K562 (cell line): ENCODE data around the gene RNH1. TPM values are rescaled to one million over a fixed set of nuclear protein-coding genes. Genes with fewer than 3 reads are reported as not detected.

Experiments used
- ATAC-seq: fragments of 200-7000 bp; cut with Tn5 transposase; 3 replicates; pipeline ENCODE4 v1.9.1; 2020; ENCODE audit warnings: moderate library complexity
- BruUV-seq: library from RNA; stranded (reverse); fragments of 400-500 nt; replicated peaks from 2 replicates; lab custom pipeline; 2021; lab: Mats Ljungman, UMichigan
- CTCF ChIA-PET: fragments of 300-600 bp; formaldehyde crosslinking; extraction: SDS; loops from one replicate; lab custom pipeline; 2021; ENCODE audit warnings: low intra/inter-chr PET ratio; lab: Yijun Ruan, JAX
- POLR2A ChIA-PET: fragments of 300-600, 350-650 bp; sonication (Branson Sonifier 250); formaldehyde crosslinking; extraction: SDS; loops from one replicate; lab custom pipeline; 2021; ENCODE audit warnings: antibody characterized with exemption, inconsistent platforms; lab: Yijun Ruan, JAX
- DNase-seq, 4 experiments: peaks; one replicate each; pipeline versions ENCODE4 v3.0.0 to v3.0.0-alpha.2; 2011 to 2018; ENCODE audit warnings: low spot score in 3 of 4, mixed read lengths in 3 of 4; ENCODE audit errors: extremely low read depth in 1 of 4
- FAIRE-seq: peaks from 2 replicates; lab custom pipeline; 2011; peaks lifted over from hg19 to GRCh38; lab: Jason Lieb, UNC
- H2AFZ ChIP-seq: 2 replicates; pipeline ENCODE4 v1.6.0; 2011; ENCODE audit warnings: low read depth, low read length, control low read depth, inconsistent platforms
- H3K27ac ChIP-seq: fragments of 200-600 bp; 3 replicates; pipeline ENCODE4 v1.8.0; 2011; ENCODE audit warnings: low read depth, mild to moderate bottlenecking, control low read depth, inconsistent platforms, low read length, moderate library complexity, mixed read lengths; ENCODE audit errors: extremely low read depth
- H3K27me3 ChIP-seq, 2 experiments: fragments of 300-600 bp in 1 of 2; 2 replicates in 1 of 2; 3 replicates in 1 of 2; pipeline versions ENCODE4 v1.6.0 to v1.8.0; 2011; ENCODE audit warnings: inconsistent platforms in 2 of 2, low read length in 2 of 2, mild to moderate bottlenecking in 1 of 2, mixed read lengths in 1 of 2, moderate library complexity in 1 of 2; ENCODE audit not compliant: control insufficient read depth in 2 of 2, insufficient read depth in 2 of 2
- H3K36me3 ChIP-seq: fragments of 300-600 bp; 3 replicates; pipeline ENCODE4 v1.8.0; 2011; ENCODE audit warnings: mild to moderate bottlenecking, low read length, inconsistent platforms; ENCODE audit not compliant: control insufficient read depth, insufficient read depth
- H3K4me1 ChIP-seq, 2 experiments: fragments of 200-600 bp in 1 of 2; replicated peaks in 1 of 2; 2 replicates in 1 of 2; 3 replicates in 1 of 2; pipeline versions ENCODE4 v1.5.1 to v1.8.0; 2011; ENCODE audit warnings: inconsistent platforms in 2 of 2, low read length in 2 of 2, mild to moderate bottlenecking in 1 of 2, mixed read lengths in 1 of 2, moderate library complexity in 1 of 2; ENCODE audit not compliant: control insufficient read depth in 2 of 2, insufficient read depth in 2 of 2
- H3K4me2 ChIP-seq: 2 replicates; pipeline ENCODE4 v1.6.1; 2011; ENCODE audit warnings: low read length, control low read depth, inconsistent platforms, mixed read lengths; ENCODE audit not compliant: insufficient read depth
- H3K4me3 ChIP-seq: fragments of 200-600 bp; sonication (generic), shearing (Covaris generic); 2 replicates; pipeline ENCODE4 v1.5.1; 2016; ENCODE audit warnings: control low read depth, inconsistent platforms
- H3K79me2 ChIP-seq: fragments of 200-600 bp; 3 replicates; pipeline ENCODE4 v1.8.0; 2011; ENCODE audit warnings: low read length, inconsistent platforms; ENCODE audit not compliant: control insufficient read depth, insufficient read depth
- H3K9ac ChIP-seq, 2 experiments: 2 replicates each; pipeline versions ENCODE4 v1.6.0 to v1.6.1; 2011; ENCODE audit warnings: low read depth in 2 of 2, low read length in 2 of 2, control low read depth in 1 of 2, inconsistent platforms in 1 of 2, mild to moderate bottlenecking in 1 of 2, mixed read lengths in 1 of 2; ENCODE audit not compliant: insufficient read depth in 1 of 2
- H3K9me1 ChIP-seq: one replicate; pipeline ENCODE4 v1.6.0; 2011; ENCODE audit warnings: inconsistent platforms, mild to moderate bottlenecking, low read length, moderate library complexity; ENCODE audit not compliant: control insufficient read depth, insufficient read depth
- H3K9me3 ChIP-seq: replicated peaks from 2 replicates; pipeline ENCODE4 v1.5.1; 2011; ENCODE audit warnings: low read depth, low read length, inconsistent platforms; ENCODE audit not compliant: control insufficient read depth, insufficient read depth
- H4K20me1 ChIP-seq: replicated peaks from 2 replicates; pipeline ENCODE4 v1.6.1; 2011; ENCODE audit warnings: low read length, inconsistent platforms, mixed read lengths; ENCODE audit not compliant: control insufficient read depth, insufficient read depth
- ETV6 ChIP-seq, 3 experiments: fragments of 150-350 bp in 1 of 3; sonication (generic) in 1 of 3; formaldehyde crosslinking in 1 of 3; IDR thresholded peaks; 2 replicates each; pipeline versions ENCODE4 v1.6.1 to v1.8.0; 2014 to 2022; ENCODE audit warnings: borderline replicate concordance in 2 of 3, low read depth in 2 of 3, antibody characterized with exemption in 1 of 3, low read length in 1 of 3, mild to moderate bottlenecking in 1 of 3, missing genetic modification reagents in 1 of 3
- HDGF ChIP-seq: fragments of 450-650 bp; IDR thresholded peaks from 2 replicates; pipeline ENCODE4 v1.6.1; 2016
- NR3C1 ChIP-seq: sonication (generic); formaldehyde crosslinking; IDR thresholded peaks from 2 replicates; pipeline ENCODE4 v1.8.1; 2022; ENCODE audit warnings: missing genetic modification reagents
- RBFOX2 ChIP-seq: fragments of 200-400 bp; formaldehyde crosslinking; IDR thresholded peaks from 2 replicates; pipeline ENCODE4 v1.6.1; 2017; ENCODE audit warnings: low read depth, mild to moderate bottlenecking, low read length, moderate library complexity
- REST ChIP-seq, 2 experiments: fragments of 450-650 bp; formaldehyde crosslinking in 1 of 2; IDR thresholded peaks; 2 replicates each; pipeline versions ENCODE4 v1.4.0 to v1.6.1; 2014 to 2020; ENCODE audit warnings: mild to moderate bottlenecking in 2 of 2, borderline replicate concordance in 1 of 2, low read depth in 1 of 2
- TAF9B ChIP-seq: fragments of 450-650 bp; IDR thresholded peaks from 2 replicates; pipeline ENCODE4 v1.6.1; 2018; ENCODE audit warnings: mild to moderate bottlenecking; ENCODE audit not compliant: partially characterized antibody
- TBL1XR1 ChIP-seq, 2 experiments: IDR thresholded peaks; 2 replicates each; pipeline ENCODE4 v1.6.1; 2012; ENCODE audit warnings: improper control_type of control experiment in 2 of 2, low read length in 2 of 2, mild to moderate bottlenecking in 1 of 2
- WGBS: fragments of 100-300 bp; shearing (Covaris generic); methylation state at CpG from one replicate; pipeline ENCODE4 v1.1.6; 2016; ENCODE audit warnings: low coverage, mixed read lengths; ENCODE audit not compliant: insufficient coverage; ENCODE audit errors: missing lambda C conversion rate; 5-methylcytosine and 5-hydroxymethylcytosine counted together
- in situ Hi-C: fragments of 300-500 bp; cut with MboI; formaldehyde crosslinking; loops from 4 replicates; pipeline ENCODE4 v1.15.0; 2018; ENCODE audit warnings: inconsistent platforms, mixed read lengths
- intact Hi-C: fragments of 100-400 bp; cut with micrococcal nuclease; formaldehyde crosslinking; loops from 2 replicates; pipeline ENCODE4 v1.14.2; 2022
- polyA plus RNA-seq, 8 experiments: library from polyadenylated mRNA; depleted of rRNA in 4 of 8; stranded (reverse) in 5 of 8; unstranded in 3 of 8; fragments of >200 nt; fragmentation: Nextera tagmentation in 2 of 8; fragmentation: Illumina TruSeq in 1 of 8; extraction: Ambion mirVana in 2 of 8; extraction: Trizol in 1 of 8; gene quantifications; 2 replicates each; pipeline versions ENCODE4 v1.2.1 to v1.2.3, GENCODE V29; 2011 to 2014; ENCODE audit warnings: inconsistent platforms in 1 of 8, missing spikeins in 1 of 8
- total RNA-seq, 7 experiments: library from RNA; depleted of rRNA in 6 of 7; stranded (reverse); fragments of >200 nt in 6 of 7; fragmentation: Illumina TruSeq in 2 of 7; extraction: Trizol in 2 of 7; gene quantifications; 2 replicates each; pipeline versions ENCODE4 v1.2.1 to v1.2.3, GENCODE V29; 2011 to 2021; ENCODE audit warnings: low replicate concordance in 1 of 7

Gene RNH1
- total and polyA plus RNA-seq, 9 of the 15 experiments (the other 6 are each of a cell fraction or from before 2014, with no cell fraction given), result 2.5 to 160 (median 44.3) TPM

- Histone ChIP-seq H3K4me3 (no peak overlapping the region), H3K9me1 (peaks cover 3% of the 10 kb centered on the region), H3K4me1 (peaks cover 11 to 78% of the 10 kb centered on the region in 2 experiments), H2AFZ (no peak overlapping the region), H3K9ac (no peak overlapping the region), H3K27me3 (no peaks in the 10 kb centered on the region), H3K27ac (no peak overlapping the region), H3K36me3 (peaks cover 84% of the 10 kb centered on the region), H3K79me2 (peaks cover 40% of the 10 kb centered on the region), H4K20me1 (no peaks in the 10 kb centered on the region), H3K9me3 (peaks cover 4% of the 10 kb centered on the region), H3K4me2 (no peak overlapping the region)
- intact Hi-C loops (no loop called here), in situ Hi-C loops (loop anchor here (5.0 kb wide), 1 partner anchor 47 kb away; the partner anchor contains the start of gene PTDSS2)
- WGBS, result 95% methylated on average over 18 of the region's 24 CpGs
- POLR2A ChIA-PET, result interaction anchor here (0.6 to 1.8 kb wide), 4 partner anchors 7 to 275 kb away, joined by 3 to 9 read pairs (median 3); partner anchors contain the start of gene RNH1
- CTCF ChIA-PET, result no interaction called here
- FAIRE-seq (no peak), ATAC-seq (no peak), DNase-seq (no peak)
- no TSS peak for BruUV-seq
- TF ChIP-seq REST (IDR thresholded peaks at IDR 0.05; ENCODE audit: borderline replicate concordance) (no peak), REST (CRISPR knock-in tag; IDR thresholded peaks at IDR 0.05; ENCODE audit: low read depth) (no peak), HDGF (no peak), TAF9B (no peak), RBFOX2 (peak; percentile 41; the same call in 1 of the 2 replicates), TBL1XR1 (IDR thresholded peaks at IDR 0.05; ENCODE audit: low read length in 2 of 2) (no peak), NR3C1 (CRISPR knock-in tag) (0 out of 2 replicates have a peak, but pooled peaks have one; percentile 40), ETV6 (IDR thresholded peaks at IDR 0.05; ENCODE audit: borderline replicate concordance in 1 of 2, low read depth in 2 of 2, low read length in 1 of 2) (no peak), ETV6 (CRISPR knock-in tag; IDR thresholded peaks at IDR 0.05; ENCODE audit: borderline replicate concordance) (no peak)
These were observed 7.6 kb downstream of the RNH1 start for GRCh38 chr11:499201-500076.
